H1 (cell line): ENCODE measurements around the gene BMPR1A. TPM values are rescaled to one million over a fixed set of nuclear protein-coding genes. Genes with fewer than 3 reads are reported as not detected.

Experiments
- CHD1 ChIP-seq: IDR thresholded peaks from 2 replicates; pipeline ENCODE4 v1.6.1; 2012; ENCODE audit warnings: low read depth, low read length, improper control_type of control experiment
- JUND ChIP-seq: IDR thresholded peaks from 2 replicates; pipeline ENCODE4 v1.6.1; 2011; ENCODE audit warnings: mild to moderate bottlenecking, improper control_type of control experiment, low read length
- POLR2AphosphoS5 ChIP-seq: IDR thresholded peaks from 2 replicates; pipeline ENCODE4 v1.6.1; 2011; ENCODE audit warnings: low read depth, low read length
- polyA plus RNA-seq, 7 experiments: library from polyadenylated mRNA; depleted of rRNA in 3 of 7; stranded (reverse) in 5 of 7; unstranded in 2 of 7; fragments of >200 nt in 5 of 7; fragments of 200-250 nt in 2 of 7; gene quantifications; 1 replicate in 5 of 7; 2 replicates in 1 of 7; 4 replicates in 1 of 7; pipeline versions ENCODE4 v1.2.1 to v1.2.3, GENCODE V29; 2011 to 2013; ENCODE audit warnings: missing spikeins in 2 of 7, mixed read lengths in 2 of 7
- total RNA-seq: library from RNA; stranded (reverse); fragmentation: NEBNext Ultra II Directional; extraction: Animal tissue kit (Norgen Biotek cat#: 25700); gene quantifications from 2 replicates; pipeline ENCODE4 v1.2.1, GENCODE V29; 2021

The BMPR1A gene
- total and polyA plus RNA-seq, 2 of the 8 experiments (the other 6 are each of a cell fraction or from before 2014, with no cell fraction given), result 34.4 to 129 TPM

- no peak for TF ChIP-seq JUND
- no peak for TF ChIP-seq CHD1
- TF ChIP-seq POLR2AphosphoS5, result no peak
- TF ChIP-seq, all 59 proteins: peak for 0
Observed at GRCh38 chr10:86725980-86726676, 30.3 kb upstream of the BMPR1A start (continued).
